Right lung (tissue), 5 donors: ENCODE results near the gene MDH2. TPM values are rescaled to one million over a fixed set of nuclear protein-coding genes. Genes with fewer than 3 reads are reported as not detected.
A peak's percentile ranks its signal among the peaks of the same experiment; 100 is the strongest.
"Not testable (repeated sequence)": the region's sequence is repeated elsewhere in the genome, so short reads cannot be mapped to it uniquely, and the experiment has no call there.

ENCODE experiments used
- DNase-seq, 2 donors: peaks; one replicate each; pipeline ENCODE4 v3.0.0-alpha.2; 2013
- polyA plus RNA-seq, 5 donors: library from polyadenylated mRNA; unstranded; fragments of 120-200 nt; gene quantifications; one replicate each; pipeline versions ENCODE4 v1.2.1 to v1.2.3, GENCODE V29; 2013; ENCODE audit warnings: inconsistent platforms in 1 of 5, low replicate concordance in 1 of 5; ENCODE audit not compliant: insufficient read length in 5 of 5, insufficient read depth in 1 of 5

MDH2 gene
- polyA plus RNA-seq, 5 donors = 119 to 213 (median 152) TPM

DNA sequence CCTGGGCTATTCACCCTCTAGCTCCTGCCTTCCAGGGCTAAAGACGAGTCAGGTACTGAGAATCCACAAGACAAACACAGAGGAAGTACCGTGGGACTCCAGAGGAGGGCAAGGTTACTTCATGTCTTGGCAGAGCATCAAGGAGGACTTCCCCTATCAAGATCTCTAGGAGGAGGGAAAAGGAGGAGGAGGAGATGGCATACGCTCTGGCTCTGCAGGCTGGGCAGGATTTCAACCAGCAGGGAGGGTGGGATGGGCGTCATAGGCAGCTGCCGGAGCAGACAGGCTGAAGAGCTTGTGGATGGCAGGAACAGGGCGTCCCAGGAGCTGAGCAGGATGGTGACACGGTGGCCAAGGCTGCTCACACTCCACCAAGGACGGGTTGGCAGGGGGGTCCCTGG lies 21.3 kb downstream of the MDH2 start:
- DNase-seq = peak; percentile 60 to 71

DNA sequence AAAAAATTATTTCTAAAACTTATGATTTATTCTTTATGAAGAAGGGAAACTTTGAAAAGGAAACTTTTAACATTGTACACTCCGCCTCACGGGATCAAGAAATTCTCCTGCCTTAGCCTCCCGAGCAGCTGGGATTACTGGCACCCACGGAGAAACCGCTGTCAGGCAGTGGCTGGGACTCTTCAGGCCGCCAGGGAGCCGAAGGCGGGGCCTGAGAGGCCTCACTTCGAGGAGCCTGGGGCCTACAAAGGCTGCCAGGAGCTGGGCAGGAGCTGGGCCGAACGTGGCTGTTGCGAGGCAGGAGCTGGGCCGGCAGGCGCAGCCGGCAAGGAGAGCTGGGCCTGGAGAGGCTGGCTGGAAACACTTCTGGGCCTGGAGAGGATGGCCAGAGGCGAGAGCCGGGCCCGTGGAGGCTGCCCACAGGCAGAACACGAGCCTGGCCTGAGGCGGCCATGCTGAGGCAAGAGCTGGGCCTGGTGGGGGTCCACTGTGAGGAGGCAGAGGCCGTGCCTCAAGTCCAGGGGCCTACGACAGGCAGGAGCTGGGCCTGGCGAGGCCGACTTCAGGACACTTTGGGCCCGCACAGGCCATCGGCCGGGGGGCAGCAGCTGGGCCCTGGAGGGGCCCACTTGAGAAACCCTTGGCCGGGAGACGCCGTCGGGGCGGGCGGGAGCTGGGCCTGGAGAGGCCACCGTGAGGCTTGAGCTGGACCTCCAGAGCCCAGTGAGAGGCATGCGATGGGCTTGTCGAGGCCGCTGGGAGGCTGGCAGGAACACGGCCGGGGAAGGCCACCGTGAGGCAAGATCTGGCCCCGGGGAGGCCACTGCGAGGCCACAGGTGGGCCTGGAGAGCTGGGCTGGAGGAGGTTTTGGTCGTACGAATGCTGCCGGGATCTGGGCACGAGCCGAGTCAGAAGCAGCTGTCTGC lies 23.7 kb downstream of the MDH2 start:
- DNase-seq = peak; percentile 60 to 63

DNA sequence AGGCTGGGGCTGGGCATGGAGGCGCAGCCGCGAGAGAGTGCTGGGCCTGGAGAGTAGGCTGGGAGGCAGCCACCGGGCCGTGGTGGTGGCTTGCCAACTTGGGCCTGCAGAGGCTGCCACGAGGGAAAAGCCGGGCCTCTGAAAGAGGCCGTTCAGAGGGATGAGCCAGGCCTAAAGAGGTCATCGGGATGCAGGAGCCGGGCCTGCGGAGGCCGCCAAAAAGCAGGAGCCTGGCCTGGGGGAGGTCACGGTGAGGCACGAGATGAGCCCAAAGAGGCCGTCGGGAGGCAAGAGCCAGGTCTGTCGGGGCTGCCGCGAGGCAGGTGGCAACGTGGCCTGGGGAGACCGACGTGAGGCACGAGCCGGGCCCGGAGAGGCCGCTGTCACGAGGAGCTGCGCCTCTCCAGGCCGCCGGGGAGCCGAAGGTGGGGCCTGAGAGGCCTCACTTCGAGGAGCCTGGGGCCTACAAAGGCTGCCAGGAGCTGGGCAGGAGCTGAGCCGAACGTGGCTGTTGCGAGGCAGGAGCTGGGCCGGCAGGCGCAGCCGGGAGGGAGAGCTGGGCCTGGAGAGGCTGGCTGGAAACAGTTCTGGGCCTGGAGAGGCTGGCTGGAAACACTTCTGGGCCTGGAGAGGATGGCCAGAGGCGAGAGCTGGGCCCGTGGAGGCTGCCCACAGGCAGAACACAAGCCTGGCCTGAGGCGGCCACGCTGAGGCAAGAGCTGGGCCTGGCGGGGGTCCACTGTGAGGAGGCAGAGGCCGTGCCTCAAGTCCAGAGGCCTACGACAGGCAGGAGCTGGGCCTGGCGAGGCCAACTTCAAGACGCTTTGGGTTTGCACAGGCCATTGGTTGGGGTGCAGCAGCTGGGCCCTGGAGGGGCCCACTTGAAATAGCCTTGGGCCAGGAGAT lies 24.6 kb downstream of the MDH2 start:
- no peak for DNase-seq

DNA sequence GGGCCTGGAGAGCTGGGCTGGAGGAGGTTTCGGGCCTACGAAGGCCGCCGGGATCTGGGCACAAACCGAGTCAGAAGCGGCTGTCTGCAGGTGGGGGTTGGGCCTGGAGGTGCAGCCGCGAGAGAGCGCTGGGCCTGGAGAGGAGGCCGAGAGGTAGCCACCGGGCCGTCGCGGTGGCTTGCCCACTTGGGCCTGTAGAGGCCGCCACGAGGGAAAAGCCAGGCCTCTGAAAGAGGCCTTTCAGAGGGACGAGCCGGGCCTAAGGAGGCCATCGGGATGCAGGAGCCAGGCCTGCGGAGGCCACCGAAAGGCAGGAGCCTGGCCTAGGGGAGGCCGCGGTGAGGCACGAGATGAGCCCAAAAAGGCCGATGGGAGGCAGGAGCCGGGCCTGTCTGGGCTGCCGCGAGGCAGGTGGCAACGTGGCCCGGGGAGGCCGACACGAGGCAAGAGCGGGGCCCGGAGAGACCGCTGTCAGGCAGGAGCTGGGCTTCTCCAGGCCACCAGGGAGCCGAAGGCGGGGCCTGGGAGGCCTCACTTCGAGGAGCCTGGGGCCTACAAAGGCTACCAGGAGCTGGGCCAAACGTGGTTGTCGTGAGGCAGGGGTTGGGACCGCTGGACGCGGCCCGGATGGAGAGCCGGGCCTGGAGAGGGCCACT lies 25.6 kb downstream of the MDH2 start:
- DNase-seq = no peak

DNA sequence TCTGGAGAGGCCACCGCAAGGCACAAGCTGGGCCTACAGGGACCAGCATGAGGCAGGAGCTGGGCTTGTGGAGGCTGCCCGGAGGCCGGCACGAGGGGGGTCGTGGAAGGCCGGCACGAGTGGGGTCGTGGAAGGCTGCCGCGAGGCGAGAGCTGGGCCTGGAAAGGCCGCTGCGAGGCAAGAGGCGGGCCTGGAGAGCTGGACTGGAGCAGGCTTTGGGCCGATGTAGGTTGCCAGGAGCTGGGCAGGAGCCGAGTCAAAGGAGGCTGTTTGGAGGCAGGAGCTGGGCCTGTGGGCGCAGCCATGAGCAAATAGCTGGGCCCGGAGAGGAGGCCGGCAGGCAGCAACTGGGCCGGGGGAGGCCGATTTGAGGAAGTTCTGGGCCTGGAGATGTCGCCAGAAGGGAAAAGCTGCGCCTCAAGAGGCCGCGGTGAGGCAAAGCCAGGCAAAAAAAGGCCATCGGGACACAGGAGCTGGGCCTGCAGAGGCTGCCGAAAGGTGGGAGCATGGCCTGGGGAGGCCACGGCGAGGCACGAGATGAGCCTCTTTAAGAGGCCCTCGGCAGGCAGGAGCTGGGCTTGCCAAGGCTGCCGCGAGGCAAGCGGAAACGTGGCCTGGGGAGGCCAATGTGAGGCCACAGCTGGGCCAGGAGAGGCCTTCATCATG lies 26.5 kb downstream of the MDH2 start:
- no peak for DNase-seq

DNA sequence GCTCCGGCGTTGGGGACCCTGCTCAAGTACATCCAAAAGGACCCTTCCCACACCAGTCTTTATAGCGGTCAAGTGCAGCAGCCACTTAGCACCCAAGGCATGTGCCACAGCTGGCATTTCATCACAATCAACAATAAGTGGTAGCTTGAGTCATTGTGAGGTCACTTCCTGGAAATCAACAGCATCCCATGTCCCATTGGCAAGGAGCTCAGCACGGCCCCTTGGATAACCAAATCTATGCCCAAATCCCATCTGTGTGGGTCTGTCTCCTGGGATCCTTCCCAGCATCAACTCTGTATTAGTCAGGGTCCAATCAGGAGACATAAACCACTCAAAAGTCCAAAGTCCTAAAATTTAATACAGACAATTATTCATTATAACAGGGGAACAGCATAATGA lies 27.1 kb downstream of the MDH2 start:
- no peak for DNase-seq

DNA sequence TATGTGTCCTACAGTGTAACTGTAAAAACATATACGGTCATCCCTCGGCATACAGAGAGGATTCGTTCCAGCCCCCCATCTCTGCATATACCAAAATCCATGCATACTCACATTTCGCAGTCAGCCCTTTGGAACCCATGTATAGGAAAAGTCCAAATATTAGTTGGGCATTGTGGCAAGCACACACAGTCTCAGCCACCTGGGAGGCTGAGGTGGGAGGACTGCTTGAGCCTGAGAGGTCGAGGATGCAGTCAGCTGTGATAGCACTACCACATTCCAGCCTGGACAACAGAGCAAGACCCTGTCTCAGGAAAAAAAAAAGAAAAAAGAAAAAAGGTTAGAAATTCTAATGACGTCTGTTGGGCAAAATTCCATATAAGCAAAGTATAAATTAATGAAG lies 29.1 kb downstream of the MDH2 start:
- no peak for DNase-seq

DNA sequence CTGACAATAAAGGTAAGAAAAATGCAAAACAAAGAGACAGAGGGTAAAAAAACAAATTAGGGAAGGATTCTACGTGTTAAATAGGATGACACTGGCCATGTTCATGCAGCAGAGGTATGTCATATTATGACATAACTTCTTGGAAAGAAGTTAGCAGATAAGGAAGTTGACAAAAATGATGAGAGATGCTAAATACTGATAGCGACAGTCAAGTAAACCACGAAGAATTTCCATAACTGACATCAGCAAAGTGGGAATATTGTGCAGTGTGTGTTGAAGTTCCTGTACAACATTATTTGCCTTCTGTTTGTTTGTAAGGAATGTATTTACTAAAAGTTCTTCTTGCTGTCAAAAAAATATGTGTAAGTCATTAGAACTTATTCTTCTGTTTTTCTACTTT lies 29.5 kb downstream of the MDH2 start:
- no peak for DNase-seq

DNA sequence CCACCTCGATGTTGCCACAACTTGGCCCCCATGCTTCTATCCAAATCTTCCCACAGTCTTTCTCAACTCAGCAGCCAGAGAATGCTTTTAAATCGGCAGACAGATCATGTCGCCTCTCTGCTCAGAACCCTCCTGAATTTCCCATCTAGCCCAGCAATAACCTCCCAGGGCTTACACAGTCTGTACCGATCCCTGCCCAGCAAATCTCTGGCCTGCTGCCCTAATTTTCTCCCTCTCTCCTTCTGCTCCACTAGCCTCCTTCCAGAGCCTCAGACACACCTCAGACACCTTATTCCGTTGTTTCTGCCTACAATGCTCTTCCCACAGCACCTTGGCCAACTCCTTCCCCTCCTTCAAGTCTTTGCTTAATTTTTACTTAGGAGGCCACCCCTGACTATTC lies 32.3 kb downstream of the MDH2 start:
- DNase-seq = no peak

DNA sequence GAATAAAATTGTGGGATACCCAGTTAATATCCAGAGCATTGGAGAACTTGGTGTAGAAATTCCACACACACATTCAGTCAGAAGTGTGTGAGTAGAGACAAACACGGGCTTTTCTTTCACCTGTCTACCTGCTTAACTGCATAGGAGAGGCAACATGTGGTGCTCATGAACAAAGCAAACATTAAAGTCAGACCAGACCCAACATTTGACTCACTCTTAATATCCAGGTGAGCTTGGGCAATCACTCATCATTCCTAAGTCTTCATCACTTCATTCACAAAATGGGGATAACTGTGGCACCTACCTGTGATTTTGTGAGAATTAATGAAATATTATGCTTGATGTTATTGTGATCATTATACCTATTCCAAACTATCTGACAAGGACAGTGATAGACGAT lies 36.2 kb downstream of the MDH2 start:
- not testable (repeated sequence) for DNase-seq

DNA sequence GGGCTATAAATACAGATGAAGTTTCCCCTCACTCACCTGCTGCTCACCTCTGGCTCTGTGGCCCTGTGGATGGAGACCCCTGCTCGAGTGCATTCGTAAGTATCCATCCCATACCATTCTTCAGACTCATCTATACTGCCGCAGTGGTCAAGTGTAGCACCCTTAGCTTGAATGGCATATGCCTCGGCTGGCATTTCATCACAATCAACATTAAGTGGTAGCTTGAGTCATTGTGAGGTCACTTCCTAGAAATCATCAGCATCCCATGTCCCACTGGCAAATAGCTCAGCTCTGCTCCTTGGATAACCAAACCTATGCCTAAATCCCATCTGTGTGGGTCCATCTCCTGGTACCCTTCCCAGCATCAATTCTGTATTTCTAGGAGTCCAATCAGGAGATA lies 38.2 kb downstream of the MDH2 start:
- DNase-seq = no peak

DNA sequence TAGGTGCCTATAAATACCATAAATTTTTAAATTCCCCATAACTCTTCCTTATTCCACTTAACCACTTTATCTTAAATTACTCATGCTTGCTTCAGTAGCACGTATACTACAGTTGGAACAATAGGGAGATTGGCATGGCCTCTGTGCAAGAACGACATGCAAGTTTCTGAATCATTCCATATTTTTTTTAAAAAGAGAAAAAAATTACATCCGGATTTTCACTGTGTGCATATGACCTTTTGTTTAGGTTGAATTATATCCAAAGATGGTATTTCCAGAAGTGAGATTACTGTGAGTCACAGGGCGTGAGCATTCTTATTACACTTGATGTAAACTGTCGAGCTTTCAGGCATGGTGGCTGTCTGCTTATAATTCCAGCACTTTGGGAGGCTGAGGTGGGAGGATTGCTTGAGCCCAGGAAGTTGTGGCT lies 39.5 kb downstream of the MDH2 start:
- not testable (repeated sequence) for DNase-seq

DNA sequence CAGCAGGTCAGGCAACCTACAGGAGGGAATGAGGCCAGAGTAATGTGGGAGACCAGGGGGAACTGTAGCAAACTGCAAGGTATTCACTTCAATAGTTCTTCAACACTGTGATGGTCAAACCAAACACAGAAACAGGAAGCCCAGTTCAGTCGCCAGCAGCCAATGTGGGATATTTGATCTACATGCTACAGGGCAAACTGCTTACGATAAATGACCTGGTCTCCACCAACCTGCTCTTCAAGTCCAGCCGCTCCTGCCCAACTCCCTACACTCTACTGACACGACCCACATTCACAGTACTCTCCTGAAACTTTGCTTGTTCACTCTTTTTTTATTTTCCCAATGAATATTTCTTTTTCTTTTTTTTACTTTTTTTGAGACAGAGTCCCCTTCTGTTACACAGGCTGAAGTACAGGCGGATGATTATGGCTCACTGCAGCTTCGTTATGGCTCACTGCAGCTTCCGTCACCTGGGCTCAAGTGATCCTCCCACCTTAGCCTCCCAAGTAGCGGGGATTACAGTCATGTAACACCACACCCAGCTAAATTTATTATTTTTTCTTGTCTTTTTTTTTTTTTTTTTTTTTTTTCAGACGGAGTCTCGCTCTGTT lies 42.1 kb downstream of the MDH2 start:
- DNase-seq = no peak

DNA sequence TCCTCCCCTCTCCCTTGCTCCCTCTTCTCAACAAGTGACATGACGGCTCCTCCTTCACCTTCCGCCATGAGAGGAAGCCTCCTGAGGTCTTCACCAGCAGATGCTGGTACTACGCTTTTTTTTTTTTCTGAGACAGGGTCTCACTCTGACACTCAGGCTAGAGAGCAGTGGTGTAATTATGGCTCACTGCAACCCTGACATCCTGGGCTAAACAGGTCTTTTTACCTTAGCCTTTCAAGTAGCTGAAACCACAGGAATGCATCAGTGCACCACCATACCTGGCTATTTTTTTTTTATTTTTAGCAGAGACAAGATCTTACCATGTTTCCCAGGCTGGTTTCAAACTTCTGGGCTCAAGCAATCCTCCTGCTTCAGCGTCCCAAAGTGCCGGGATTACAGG lies 43.6 kb downstream of the MDH2 start:
- no peak for DNase-seq

DNA sequence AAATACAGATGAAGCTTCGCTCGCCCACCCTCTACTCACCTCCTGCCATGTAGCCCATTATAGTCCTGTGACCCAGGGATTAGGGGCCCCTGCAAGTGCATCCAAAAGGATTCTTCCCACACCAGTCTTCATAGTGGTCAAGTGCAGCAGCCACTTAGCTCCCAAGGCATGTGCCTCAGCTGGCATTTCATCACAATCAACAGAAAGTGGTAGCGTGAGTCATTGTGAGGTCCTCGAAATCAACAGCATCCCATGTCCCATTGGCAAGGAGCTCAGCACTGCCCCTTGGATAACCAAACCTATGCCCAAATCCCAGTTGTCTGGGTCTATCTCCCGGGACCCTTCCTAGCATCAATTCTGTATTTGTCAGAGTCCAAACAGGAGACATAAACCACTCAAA lies 45.6 kb downstream of the MDH2 start:
- not testable (repeated sequence) for DNase-seq

DNA sequence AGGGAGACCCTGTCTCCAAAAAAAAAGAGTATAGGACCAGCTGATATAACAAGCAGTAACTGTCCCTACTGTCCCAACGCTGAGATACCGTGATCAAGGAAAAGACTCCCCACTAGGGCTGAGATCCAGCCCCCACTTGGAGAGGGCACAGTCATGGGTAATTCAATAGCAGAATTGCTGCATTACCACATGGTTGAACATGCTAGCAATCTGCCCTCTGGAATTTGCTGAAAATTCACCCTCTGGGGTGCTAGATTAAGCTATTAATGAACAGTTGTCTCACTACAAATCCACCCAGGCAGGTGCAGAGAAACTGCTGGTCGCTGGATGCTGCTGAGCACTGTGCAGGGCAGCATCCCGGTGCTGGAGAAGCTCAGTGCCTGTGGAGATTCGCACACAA lies 46.4 kb downstream of the MDH2 start:
- not testable (repeated sequence) for DNase-seq

DNA sequence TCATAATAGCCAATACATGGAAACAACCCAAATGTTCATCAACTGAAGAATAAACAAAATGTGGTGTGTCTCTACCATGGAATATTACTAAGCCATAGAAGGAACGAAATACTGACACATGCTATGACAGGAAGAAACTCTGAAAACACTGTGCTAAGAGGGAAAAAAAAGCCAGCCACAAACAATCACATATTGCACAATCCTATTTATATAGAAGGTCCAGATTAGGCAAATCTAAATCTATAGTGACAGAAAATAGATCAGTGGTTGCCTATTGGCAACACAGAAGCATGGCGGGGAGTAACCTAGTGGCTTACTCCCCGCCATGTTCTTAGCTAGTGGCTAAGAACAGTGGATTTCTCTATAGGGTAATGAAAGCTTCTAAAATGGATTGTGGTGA lies 48.0 kb downstream of the MDH2 start:
- no peak for DNase-seq

DNA sequence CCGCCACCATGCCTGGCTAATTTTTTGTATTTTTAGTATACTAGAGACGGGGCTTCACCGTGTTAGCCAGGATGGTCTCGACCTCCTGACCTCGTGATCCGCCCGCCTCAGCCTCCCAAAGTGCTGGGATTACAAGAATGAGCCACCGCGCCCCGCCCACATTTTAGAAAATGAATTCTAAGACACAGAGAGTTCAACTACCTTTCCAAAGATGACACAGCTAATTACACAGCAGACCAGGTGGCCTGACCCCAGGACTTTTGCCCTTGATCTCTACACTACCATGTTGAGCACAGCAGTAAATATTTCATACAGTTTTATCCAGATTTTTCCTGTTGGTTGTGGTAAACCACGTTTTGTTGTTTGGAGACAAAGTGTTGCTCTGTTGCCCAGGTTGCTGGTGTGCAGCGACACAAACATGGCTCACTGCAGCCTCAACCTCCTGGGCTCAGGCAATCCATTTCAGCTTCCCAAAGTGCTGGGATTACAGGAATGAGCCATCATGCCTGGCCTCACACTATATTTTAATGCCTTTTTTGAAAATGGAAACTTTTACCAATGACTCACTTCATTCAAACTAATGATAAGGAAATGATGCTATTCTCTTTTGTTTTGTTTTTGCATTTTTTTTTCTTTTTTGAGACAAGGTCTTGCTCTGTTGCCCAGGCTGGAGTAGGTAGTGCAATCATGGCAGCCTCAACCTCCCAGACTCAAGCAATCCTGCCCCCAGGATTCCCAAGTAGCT lies 54.0 kb downstream of the MDH2 start:
- DNase-seq = not testable (repeated sequence)

DNA sequence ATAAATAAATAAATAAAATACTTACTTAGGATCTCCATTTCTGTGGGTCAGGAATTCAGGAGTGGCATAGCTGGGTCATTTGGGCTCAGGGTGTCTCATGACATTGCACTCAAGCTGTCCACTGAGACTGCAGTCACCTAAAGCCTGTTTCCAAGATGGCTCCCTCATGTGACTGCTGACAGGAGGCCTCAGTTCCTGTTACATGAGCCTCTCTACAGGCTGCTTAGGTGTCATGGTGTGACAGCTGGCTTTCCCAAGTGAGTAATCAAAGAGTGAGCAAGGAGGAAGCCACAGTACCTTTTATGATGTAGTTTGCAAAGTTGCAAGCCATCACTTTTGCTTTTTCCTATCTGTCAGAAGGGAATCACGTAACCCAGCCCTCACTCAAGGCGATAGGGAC lies 55.9 kb downstream of the MDH2 start:
- DNase-seq = not testable (repeated sequence)

DNA sequence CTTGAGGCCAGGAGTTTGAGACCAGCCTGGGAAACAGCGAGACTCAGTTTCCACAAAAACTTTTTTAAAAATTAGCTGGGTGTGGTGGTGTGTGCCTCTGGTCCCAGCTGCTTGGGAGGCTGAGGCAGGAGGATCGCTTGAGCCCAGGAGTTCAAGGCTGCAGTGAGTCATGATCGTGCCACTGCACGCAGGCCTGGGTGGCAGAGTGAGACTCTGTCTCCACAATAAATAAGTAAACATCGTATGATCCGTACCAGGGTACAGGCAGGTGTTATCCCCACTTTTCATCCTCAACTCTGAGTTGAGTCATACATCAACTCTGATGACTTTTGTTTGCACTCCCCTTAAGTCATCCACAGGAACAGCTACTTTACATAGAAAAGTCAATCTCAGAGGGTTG lies 58.2 kb downstream of the MDH2 start:
- not testable (repeated sequence) for DNase-seq
